ENCODE data around the gene MIA3. TPM values are rescaled to one million over a fixed set of nuclear protein-coding genes. Genes with fewer than 3 reads are reported as not detected.
A peak's percentile ranks its signal among the peaks of the same experiment; 100 is the strongest.
"Not testable (repeated sequence)": the region's sequence is repeated elsewhere in the genome, so short reads cannot be mapped to it uniquely, and the experiment has no call there.

MIA3 gene
- 42.3 TPM for total RNA-seq
- long read RNA-seq, partial matches to known transcripts: 6 of 28 reads
- long read RNA-seq, other reads (novel, unspliced or antisense): 20 of 28 reads

GRCh38 chr1:222618001-222618879, at the start of gene MIA3:
Gene MIA3 (plus strand): TSS chr1:222618097. CDS start chr1:222618111, 14 bp downstream.
- peak; percentile 93 for DNase-seq (ENCODE audit: low spot score)
- intact Hi-C loops (cut with DNase I): no loop called here

- intact Hi-C loops (cut with DNase I): no loop called here
- no peak for DNase-seq (ENCODE audit: low spot score)
Observed at GRCh38 chr1:222570837-222571236, 47.1 kb upstream of the MIA3 start.

- intact Hi-C loops (cut with DNase I): no loop called here
- no peak for DNase-seq (ENCODE audit: low spot score)
Observed at GRCh38 chr1:222579316-222579715, 38.6 kb upstream of the MIA3 start.

- DNase-seq (ENCODE audit: low spot score): no peak
- intact Hi-C loops (cut with DNase I): no loop called here
Observed at GRCh38 chr1:222582099-222582774, 35.7 kb upstream of the MIA3 start.

GRCh38 chr1:222583079-222583478, 34.8 kb upstream of the MIA3 start:
- intact Hi-C loops (cut with DNase I): no loop called here
- DNase-seq (ENCODE audit: low spot score): no peak

- intact Hi-C loops (cut with DNase I): no loop called here
- DNase-seq (ENCODE audit: low spot score): no peak
Observed at GRCh38 chr1:222586842-222587241, 31.1 kb upstream of the MIA3 start.

GRCh38 chr1:222588135-222588534, 29.8 kb upstream of the MIA3 start:
- no peak for DNase-seq (ENCODE audit: low spot score)
- intact Hi-C loops (cut with DNase I): no loop called here

- intact Hi-C loops (cut with DNase I): loop anchor here (5.0 kb wide), 1 partner anchor 53 kb away; no protein-coding TSS in a partner anchor
- DNase-seq (ENCODE audit: low spot score): peak; percentile 93
Observed at GRCh38 chr1:222589462-222590302, 28.2 kb upstream of the MIA3 start, which contains the start of gene TAF1A. Gene TAF1A (minus strand): TSS chr1:222589933.

GRCh38 chr1:222592171-222592570, 25.7 kb upstream of the MIA3 start:
- DNase-seq (ENCODE audit: low spot score): no peak
- intact Hi-C loops (cut with DNase I): loop anchor here (5.0 kb wide), 1 partner anchor 50 kb away; no protein-coding TSS in a partner anchor

GRCh38 chr1:222594789-222595188, 23.1 kb upstream of the MIA3 start:
- intact Hi-C loops (cut with DNase I): loop anchor here (5.0 kb wide), 1 partner anchor 48 kb away; no protein-coding TSS in a partner anchor

GRCh38 chr1:222596696-222597095, 21.2 kb upstream of the MIA3 start:
- no peak for DNase-seq (ENCODE audit: low spot score)
- intact Hi-C loops (cut with DNase I): no loop called here

More at GRCh38 chr1:222594789-222595188, 23.1 kb upstream of the MIA3 start:
- DNase-seq (ENCODE audit: low spot score): no peak

GRCh38 chr1:222600281-222600680, 17.6 kb upstream of the MIA3 start:
- DNase-seq (ENCODE audit: low spot score): no peak
- intact Hi-C loops (cut with DNase I): no loop called here

- intact Hi-C loops (cut with DNase I): no loop called here
- DNase-seq (ENCODE audit: low spot score): no peak
Observed at GRCh38 chr1:222601257-222601656, 16.6 kb upstream of the MIA3 start.

GRCh38 chr1:222606757-222607156, 11.1 kb upstream of the MIA3 start:
- DNase-seq (ENCODE audit: low spot score): no peak
- intact Hi-C loops (cut with DNase I): no loop called here

GRCh38 chr1:222609111-222609510, 8.8 kb upstream of the MIA3 start:
- DNase-seq (ENCODE audit: low spot score); intact Hi-C loops (cut with DNase I): not testable (repeated sequence)

GRCh38 chr1:222610728-222611127, 7.2 kb upstream of the MIA3 start:
- DNase-seq (ENCODE audit: low spot score): no peak

GRCh38 chr1:222613627-222614026, 4.3 kb upstream of the MIA3 start:
- no peak for DNase-seq (ENCODE audit: low spot score)
- intact Hi-C loops (cut with DNase I): no loop called here

More at GRCh38 chr1:222610728-222611127, 7.2 kb upstream of the MIA3 start:
- intact Hi-C loops (cut with DNase I): no loop called here

GRCh38 chr1:222616525-222616924, 1.4 kb upstream of the MIA3 start:
- intact Hi-C loops (cut with DNase I): no loop called here

GRCh38 chr1:222617367-222617951, 438 bp upstream of the MIA3 start:
- peak; percentile 95 for DNase-seq (ENCODE audit: low spot score)
- intact Hi-C loops (cut with DNase I): no loop called here

More at GRCh38 chr1:222616525-222616924, 1.4 kb upstream of the MIA3 start:
- no peak for DNase-seq (ENCODE audit: low spot score)
